ENCODE data around the gene PUM2. TPM values are rescaled to one million over a fixed set of nuclear protein-coding genes. Genes with fewer than 3 reads are reported as not detected.

Gene PUM2
- total and polyA plus RNA-seq, 2 of the 13 experiments (the other 11 are each of a cell fraction or from before 2014, with no cell fraction given): 69.6 to 69.8 TPM

GRCh38 chr2:20226152-20226545 lies 124.5 kb downstream of the PUM2 start (continued):
- TF ChIP-seq ZNF44 (CRISPR knock-in tag; IDR thresholded peaks at IDR 0.05) (peak; percentile 61; the same call in 1 of the 2 replicates), ZNF598 (CRISPR knock-in tag; IDR thresholded peaks at IDR 0.05; ENCODE audit: borderline replicate concordance) (0 out of 2 replicates have a peak, but pooled peaks have one; percentile 14), ZNF747 (CRISPR knock-in tag; IDR thresholded peaks at IDR 0.05; ENCODE audit: borderline replicate concordance) (0 out of 2 replicates have a peak, but pooled peaks have one; percentile 1), ISX (CRISPR knock-in tag; conservative IDR thresholded peaks at IDR 0.05) (no peak), ZBTB26 (CRISPR knock-in tag; IDR thresholded peaks at IDR 0.05; ENCODE audit: borderline replicate concordance) (no peak), ZNF274 (CRISPR knock-in tag; IDR thresholded peaks at IDR 0.05) (0 out of 2 replicates have a peak, but pooled peaks have one; percentile 4), ZNF883 (CRISPR knock-in tag; IDR thresholded peaks at IDR 0.05; ENCODE audit: not compliant biosample characterization) (peak; percentile 61), CREBL2 (CRISPR knock-in tag; IDR thresholded peaks at IDR 0.05; ENCODE audit: borderline replicate concordance) (0 out of 2 replicates have a peak, but pooled peaks have one; percentile 45), IKZF4 (CRISPR knock-in tag; IDR thresholded peaks at IDR 0.05; ENCODE audit: borderline replicate concordance, low read depth, not compliant biosample characterization) (peak; percentile 57), ZNF317 (CRISPR knock-in tag; IDR thresholded peaks at IDR 0.05) (0 out of 2 replicates have a peak, but pooled peaks have one; percentile 3), ZNF776 (CRISPR knock-in tag; IDR thresholded peaks at IDR 0.05) (0 out of 2 replicates have a peak, but pooled peaks have one; percentile 8), ZNF552 (CRISPR knock-in tag; IDR thresholded peaks at IDR 0.05; ENCODE audit: borderline replicate concordance) (peak; percentile 11; the same call in 1 of the 2 replicates)
- TF ChIP-seq, protein P1, sequence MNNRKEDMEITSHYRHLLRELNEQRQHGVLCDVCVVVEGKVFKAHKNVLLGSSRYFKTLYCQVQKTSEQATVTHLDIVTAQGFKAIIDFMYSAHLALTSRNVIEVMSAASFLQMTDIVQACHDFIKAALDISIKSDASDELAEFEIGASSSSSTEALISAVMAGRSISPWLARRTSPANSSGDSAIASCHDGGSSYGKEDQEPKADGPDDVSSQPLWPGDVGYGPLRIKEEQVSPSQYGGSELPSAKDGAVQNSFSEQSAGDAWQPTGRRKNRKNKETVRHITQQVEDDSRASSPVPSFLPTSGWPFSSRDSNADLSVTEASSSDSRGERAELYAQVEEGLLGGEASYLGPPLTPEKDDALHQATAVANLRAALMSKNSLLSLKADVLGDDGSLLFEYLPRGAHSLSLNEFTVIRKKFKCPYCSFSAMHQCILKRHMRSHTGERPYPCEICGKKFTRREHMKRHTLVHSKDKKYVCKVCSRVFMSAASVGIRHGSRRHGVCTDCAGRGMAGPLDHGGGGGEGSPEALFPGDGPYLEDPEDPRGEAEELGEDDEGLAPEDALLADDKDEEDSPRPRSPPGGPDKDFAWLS (CRISPR knock-in tag; IDR thresholded peaks at IDR 0.05; ENCODE audit: borderline replicate concordance): no peak
